GM12878 (cell line): ENCODE measurements around the gene LARGE1. TPM values are rescaled to one million over a fixed set of nuclear protein-coding genes. Genes with fewer than 3 reads are reported as not detected.

ENCODE experiments used
- ATAC-seq: fragments of 200-7000 bp; cut with Tn5 transposase; 3 replicates; pipeline ENCODE4 v1.9.1; 2020; ENCODE audit warnings: mild to moderate bottlenecking, moderate library complexity
- BruUV-seq: library from RNA; stranded (reverse); fragments of 400-500 nt; replicated peaks from 2 replicates; lab custom pipeline; 2021; lab: Mats Ljungman, UMichigan
- CTCF ChIA-PET: fragments of 300-600 bp; sonication (Branson Sonifier 250); formaldehyde crosslinking; extraction: SDS; loops from one replicate; lab custom pipeline; 2021; ENCODE audit warnings: inconsistent platforms; lab: Yijun Ruan, JAX
- POLR2A ChIA-PET: fragments of 350-600 bp; formaldehyde crosslinking; extraction: SDS; loops from one replicate; lab custom pipeline; 2021; ENCODE audit warnings: inconsistent platforms; lab: Charles Lee
- RAD21 ChIA-PET: fragments of 300-600 bp; sonication (Branson Sonifier 250); formaldehyde crosslinking; loops from one replicate; lab custom pipeline; 2023; ENCODE audit warnings: antibody characterized with exemption; ENCODE audit not compliant: unreplicated experiment; lab: Charles Lee
- SMC1A ChIA-PET: fragments of 300-600 bp; sonication (Branson Sonifier 250); formaldehyde crosslinking; loops from one replicate; lab custom pipeline; 2023; ENCODE audit not compliant: unreplicated experiment, uncharacterized antibody; lab: Charles Lee
- DNase-seq: peaks from one replicate; pipeline ENCODE4 v3.0.0-alpha.2; 2011; ENCODE audit warnings: low read depth, low spot score
- FAIRE-seq: peaks from 3 replicates; lab custom pipeline; 2011; peaks lifted over from hg19 to GRCh38; lab: Jason Lieb, UNC
- H2AFZ ChIP-seq: 2 replicates; pipeline ENCODE4 v1.6.0; 2011; ENCODE audit warnings: low read depth, low read length, control low read depth; ENCODE audit not compliant: control insufficient read depth
- H3K27ac ChIP-seq: 2 replicates; pipeline ENCODE4 v1.5.1; 2011; ENCODE audit warnings: control low read depth; ENCODE audit not compliant: control insufficient read depth, insufficient read depth
- H3K27me3 ChIP-seq, 2 experiments: replicated peaks in 1 of 2; 2 replicates each; pipeline versions ENCODE4 v1.6.0 to v1.6.1; 2011; ENCODE audit warnings: low read length in 1 of 2; ENCODE audit not compliant: control insufficient read depth in 2 of 2, insufficient read depth in 2 of 2
- H3K36me3 ChIP-seq, 2 experiments: 2 replicates each; pipeline ENCODE4 v1.5.1; 2011; ENCODE audit warnings: low read length in 1 of 2; ENCODE audit not compliant: control insufficient read depth in 2 of 2, insufficient read depth in 2 of 2
- H3K4me1 ChIP-seq: 2 replicates; pipeline ENCODE4 v1.6.1; 2011; ENCODE audit warnings: mild to moderate bottlenecking, low read length, moderate library complexity, mixed read lengths; ENCODE audit not compliant: control insufficient read depth, insufficient read depth
- H3K4me2 ChIP-seq: 2 replicates; pipeline ENCODE4 v1.6.0; 2011; ENCODE audit warnings: control low read depth; ENCODE audit not compliant: control insufficient read depth, insufficient read depth
- H3K4me3 ChIP-seq: fragments of 200-600 bp; sonication (generic); 2 replicates; pipeline ENCODE4 v1.5.1; 2016
- H3K79me2 ChIP-seq: 2 replicates; pipeline ENCODE4 v1.6.0; 2011; ENCODE audit warnings: low read length; ENCODE audit not compliant: control insufficient read depth, insufficient read depth
- H3K9ac ChIP-seq: 2 replicates; pipeline ENCODE4 v1.8.0; 2011; ENCODE audit warnings: low read length, control low read depth, mixed read lengths; ENCODE audit not compliant: control insufficient read depth, insufficient read depth
- H3K9me3 ChIP-seq: replicated peaks from 3 replicates; pipeline ENCODE4 v1.5.1; 2011; ENCODE audit warnings: mild to moderate bottlenecking, low read length; ENCODE audit not compliant: control insufficient read depth, insufficient read depth
- H4K20me1 ChIP-seq: 2 replicates; pipeline ENCODE4 v1.6.0; 2011; ENCODE audit not compliant: control insufficient read depth, insufficient read depth
- BACH1 ChIP-seq: fragments of 450-650 bp; IDR thresholded peaks from 2 replicates; pipeline ENCODE4 v1.6.1; 2017; ENCODE audit warnings: mild to moderate bottlenecking, borderline replicate concordance
- CBFB ChIP-seq: IDR thresholded peaks from 2 replicates; pipeline ENCODE4 v1.6.1; 2016; ENCODE audit warnings: antibody characterized with exemption, low read depth
- CEBPZ ChIP-seq: fragments of 150-350 bp; IDR thresholded peaks from 2 replicates; pipeline ENCODE4 v1.6.1; 2016; ENCODE audit warnings: low read depth, low read length
- CHD4 ChIP-seq: fragments of 200-600 bp; sonication (generic); IDR thresholded peaks from 2 replicates; pipeline ENCODE4 v1.6.1; 2016; ENCODE audit warnings: mild to moderate bottlenecking
- DPF2 ChIP-seq: fragments of 450-650 bp; IDR thresholded peaks from 2 replicates; pipeline ENCODE4 v1.6.1; 2017; ENCODE audit warnings: mild to moderate bottlenecking
- EED ChIP-seq: sonication (generic); IDR thresholded peaks from 2 replicates; pipeline ENCODE4 v1.6.1; 2016; ENCODE audit warnings: antibody characterized with exemption, low read depth
- EP300 ChIP-seq, 2 experiments: fragments of 150-350 bp in 1 of 2; IDR thresholded peaks; 2 replicates each; pipeline ENCODE4 v1.6.1; 2011 to 2012; ENCODE audit warnings: low read depth in 2 of 2, low read length in 2 of 2, borderline replicate concordance in 1 of 2, improper control_type of control experiment in 1 of 2, inconsistent platforms in 1 of 2; ENCODE audit not compliant: control insufficient read depth in 1 of 2
- ETV6 ChIP-seq, 2 experiments: fragments of 450-650 bp in 1 of 2; IDR thresholded peaks in 1 of 2; conservative IDR thresholded peaks in 1 of 2; 2 replicates each; pipeline ENCODE4 v1.6.1; 2014; ENCODE audit warnings: antibody characterized with exemption in 1 of 2, borderline replicate concordance in 1 of 2, low read depth in 1 of 2, mild to moderate bottlenecking in 1 of 2, moderate library complexity in 1 of 2
- IRF5 ChIP-seq: fragments of 450-650 bp; IDR thresholded peaks from 2 replicates; pipeline ENCODE4 v1.6.1; 2017; ENCODE audit warnings: borderline replicate concordance
- NR2C1 ChIP-seq: fragments of 450-650 bp; IDR thresholded peaks from 2 replicates; pipeline ENCODE4 v1.6.1; 2017; ENCODE audit warnings: antibody characterized with exemption, mild to moderate bottlenecking, moderate library complexity
- RFX5 ChIP-seq: IDR thresholded peaks from 2 replicates; pipeline ENCODE4 v1.6.1; 2011; ENCODE audit warnings: low read depth, low read length, improper control_type of control experiment
- TCF12 ChIP-seq: IDR thresholded peaks from 2 replicates; pipeline ENCODE4 v1.6.1; 2011; ENCODE audit warnings: low read depth, mild to moderate bottlenecking, low read length
- ZBTB40 ChIP-seq: fragments of 450-650 bp; IDR thresholded peaks from 2 replicates; pipeline ENCODE4 v1.6.1; 2016; ENCODE audit warnings: mild to moderate bottlenecking, moderate library complexity, borderline replicate concordance
- ZSCAN29 ChIP-seq: fragments of 450-650 bp; IDR thresholded peaks from 2 replicates; pipeline ENCODE4 v1.6.1; 2017; ENCODE audit warnings: mild to moderate bottlenecking, moderate library complexity
- ZZZ3 ChIP-seq: IDR thresholded peaks from 2 replicates; pipeline ENCODE4 v1.6.1; 2011; ENCODE audit warnings: low read depth; ENCODE audit not compliant: control insufficient read depth, insufficient read length
- in situ Hi-C: fragments of 300-500 bp; cut with MboI; formaldehyde crosslinking; loops from 9 replicates; pipeline ENCODE4 v1.14.3; 2018; ENCODE audit warnings: mixed read lengths
- intact Hi-C: fragments of 100-400 bp; cut with micrococcal nuclease; formaldehyde crosslinking; loops from one replicate; pipeline ENCODE4 v1.14.2; 2022; ENCODE audit not compliant: unreplicated experiment
- polyA plus RNA-seq, 11 experiments: library from polyadenylated mRNA; depleted of rRNA in 4 of 11; unstranded in 6 of 11; stranded (reverse) in 5 of 11; fragments of >200 nt; fragmentation: Nextera tagmentation in 4 of 11; fragmentation: Illumina TruSeq in 1 of 11; extraction: Ambion mirVana in 4 of 11; extraction: Trizol in 1 of 11; gene quantifications; 1 replicate in 1 of 11; 2 replicates in 10 of 11; pipeline versions ENCODE4 v1.2.1 to v1.2.3, GENCODE V29; 2011 to 2016; ENCODE audit warnings: inconsistent platforms in 2 of 11, missing spikeins in 2 of 11, low read depth in 1 of 11
- total RNA-seq, 4 experiments: library from RNA; depleted of rRNA in 3 of 4; stranded (reverse); fragments of >200 nt in 3 of 4; fragmentation: Illumina TruSeq in 1 of 4; extraction: Trizol in 1 of 4; gene quantifications; 2 replicates each; pipeline versions ENCODE4 v1.2.1 to v1.2.3, GENCODE V29; 2013 to 2021

The LARGE1 gene
- total and polyA plus RNA-seq, 10 of the 15 experiments (the other 5 are each of a cell fraction or from before 2014, with no cell fraction given) = 3.2 to 41.4 (median 17.3) TPM

- ChIA-PET RAD21 (no interaction called here), CTCF (no interaction called here), POLR2A (interaction anchor here (0.6 kb wide), 1 partner anchor 58 kb away, joined by 4 read pairs; no protein-coding TSS in a partner anchor), SMC1A (no interaction called here)
- Histone ChIP-seq H3K9me3 (no peaks in the 10 kb centered on the region; the same call in 2 of the 3 replicates), H3K4me2 (no peak overlapping the region), H2AFZ (no peak overlapping the region), H3K4me1 (no peaks in the 10 kb centered on the region), H3K9ac (no peak overlapping the region), H4K20me1 (no peaks in the 10 kb centered on the region), H3K36me3 (no peaks in the 10 kb centered on the region), H3K79me2 (no peaks in the 10 kb centered on the region), H3K4me3 (no peak overlapping the region), H3K27me3 (no peaks in the 10 kb centered on the region), H3K27ac (no peak overlapping the region)
- intact Hi-C loops (no loop called here), in situ Hi-C loops (loop anchor here (25.0 kb wide), 1 partner anchor 754 kb away; no protein-coding TSS in a partner anchor)
- ATAC-seq (no peak), FAIRE-seq (no peak), DNase-seq (no peak)
- BruUV-seq = no TSS peak
- TF ChIP-seq ZSCAN29 (no peak), DPF2 (no peak), CEBPZ (no peak), BACH1 (no peak), CBFB (no peak), ETV6 (conservative IDR thresholded peaks at IDR 0.05 in 1 of 2, IDR thresholded peaks at IDR 0.05 in 1 of 2; ENCODE audit: borderline replicate concordance in 1 of 2, low read depth in 1 of 2) (no peak), ZBTB40 (no peak), TCF12 (no peak), ZZZ3 (no peak), RFX5 (no peak), CHD4 (no peak), NR2C1 (no peak), IRF5 (no peak), EP300 (IDR thresholded peaks at IDR 0.05; ENCODE audit: borderline replicate concordance in 1 of 2, control insufficient read depth in 1 of 2, low read depth in 2 of 2, low read length in 2 of 2) (no peak), EED (no peak)
These were observed 38.5 kb upstream of the LARGE1 start for GRCh38 chr22:33958741-33959140.
